Smooth muscle cell (in vitro differentiated cells): ENCODE data around the gene UVSSA. TPM values are rescaled to one million over a fixed set of nuclear protein-coding genes. Genes with fewer than 3 reads are reported as not detected.
"Not testable (repeated sequence)": the region's sequence is repeated elsewhere in the genome, so short reads cannot be mapped to it uniquely, and the experiment has no call there.

Experiments
- DNase-seq: peaks from one replicate; lab custom pipeline; 2025; ENCODE audit not compliant: unreplicated experiment; lab: John Stamatoyannopoulos, UW
- H2AFZ ChIP-seq: fragments of 200-600 bp; sonication (generic); 2 replicates; pipeline ENCODE4 v1.6.0; 2016; ENCODE audit warnings: antibody characterized with exemption, low read depth, mild to moderate bottlenecking
- H3F3A ChIP-seq: fragments of 200-600 bp; sonication (generic); 2 replicates; pipeline ENCODE4 v1.6.0; 2017; ENCODE audit warnings: antibody characterized with exemption, low read depth
- H3K27ac ChIP-seq: fragments of 200-600 bp; sonication (generic); 2 replicates; pipeline ENCODE4 v1.5.1; 2016; ENCODE audit warnings: low read depth, mild to moderate bottlenecking
- H3K27me3 ChIP-seq: fragments of 200-600 bp; sonication (generic); 2 replicates; pipeline ENCODE4 v1.6.1; 2016; ENCODE audit warnings: low read depth, mild to moderate bottlenecking
- H3K36me3 ChIP-seq: fragments of 200-600 bp; sonication (generic); 2 replicates; pipeline ENCODE4 v1.5.1; 2016; ENCODE audit warnings: low read depth
- H3K4me1 ChIP-seq: fragments of 200-600 bp; sonication (generic); 2 replicates; pipeline ENCODE4 v1.5.1; 2016; ENCODE audit warnings: low read depth
- H3K4me2 ChIP-seq: fragments of 200-600 bp; sonication (generic); 2 replicates; pipeline ENCODE4 v1.6.0; 2016; ENCODE audit warnings: mild to moderate bottlenecking
- H3K4me3 ChIP-seq: fragments of 200-600 bp; sonication (generic); 2 replicates; pipeline ENCODE4 v1.5.1; 2016; ENCODE audit warnings: mild to moderate bottlenecking
- H3K79me2 ChIP-seq: fragments of 200-600 bp; sonication (generic); 2 replicates; pipeline ENCODE4 v1.6.0; 2016; ENCODE audit warnings: low read depth, mild to moderate bottlenecking
- H3K9ac ChIP-seq: fragments of 200-600 bp; sonication (generic); 2 replicates; pipeline ENCODE4 v1.6.0; 2016; ENCODE audit warnings: low read depth
- H3K9me3 ChIP-seq: fragments of 200-600 bp; sonication (generic); replicated peaks from 2 replicates; pipeline ENCODE4 v1.5.1; 2016; ENCODE audit warnings: low read depth
- H4K20me1 ChIP-seq: fragments of 200-600 bp; sonication (generic); 2 replicates; pipeline ENCODE4 v1.6.0; 2016; ENCODE audit warnings: low read depth
- CTCF ChIP-seq: fragments of 200-600 bp; sonication (generic); IDR thresholded peaks from 2 replicates; pipeline ENCODE4 v1.5.1; 2017; ENCODE audit warnings: borderline replicate concordance, mild to moderate bottlenecking, antibody characterized with exemption; ENCODE audit not compliant: insufficient read depth, poor library complexity, severe bottlenecking
- WGBS: methylation state at CpG from one replicate; pipeline ENCODE4 v1.1.7; 2016; ENCODE audit warnings: low lambda C conversion rate; 5-methylcytosine and 5-hydroxymethylcytosine counted together
- polyA plus RNA-seq: library from polyadenylated mRNA; unstranded; fragments of >200 nt; fragmentation: Nextera tagmentation; extraction: Ambion mirVana; gene quantifications from 2 replicates; pipeline ENCODE4 v1.2.1, GENCODE V29; 2016
- total RNA-seq: library from RNA; depleted of rRNA; stranded (reverse); fragments of >200 nt; gene quantifications from 2 replicates; pipeline ENCODE4 v1.2.3, GENCODE V29; 2014

UVSSA gene
- total and polyA plus RNA-seq, 2 experiments from 2014 or later = 9.0 to 13.0 TPM

GRCh38 chr4:1331591-1332353 is 15.2 kb upstream of the UVSSA start:
- no peak overlapping the region for H3K4me3 ChIP-seq
- no peak overlapping the region for H3K27ac ChIP-seq
- no peak overlapping the region for H2AFZ ChIP-seq
- no peak for DNase-seq
- no peak for TF ChIP-seq CTCF
- no peak overlapping the region for H3K9ac ChIP-seq
- H3K4me1 ChIP-seq = no peaks in the 10 kb centered on the region
- H3K9me3 ChIP-seq = no peaks in the 10 kb centered on the region
- H3K4me2 ChIP-seq = no peak overlapping the region
- peaks cover 4% of the 10 kb centered on the region for H3K36me3 ChIP-seq
- no peaks in the 10 kb centered on the region for H3K79me2 ChIP-seq
- H3F3A ChIP-seq = no peaks in the 10 kb centered on the region
- 98% methylated on average over 20 of the region's 21 CpGs for WGBS
- no peaks in the 10 kb centered on the region for H3K27me3 ChIP-seq
- H4K20me1 ChIP-seq = peaks cover 61% of the 10 kb centered on the region

- no peaks in the 10 kb centered on the region for H3K27me3 ChIP-seq
- no peak for DNase-seq
- H3K4me3 ChIP-seq = no peak overlapping the region
- peaks cover 52% of the 10 kb centered on the region for H4K20me1 ChIP-seq
- TF ChIP-seq CTCF = no peak
- H3F3A ChIP-seq = no peaks in the 10 kb centered on the region
- 94% methylated on average over 13 of the region's 13 CpGs for WGBS
- H3K79me2 ChIP-seq = no peaks in the 10 kb centered on the region
- H3K9me3 ChIP-seq = no peaks in the 10 kb centered on the region
- H3K4me2 ChIP-seq = no peak overlapping the region
- no peak overlapping the region for H3K9ac ChIP-seq
- H2AFZ ChIP-seq = no peak overlapping the region
- no peak overlapping the region for H3K27ac ChIP-seq
- H3K36me3 ChIP-seq = peaks cover 4% of the 10 kb centered on the region
- no peaks in the 10 kb centered on the region for H3K4me1 ChIP-seq
Measured at GRCh38 chr4:1332686-1333085, 14.3 kb upstream of the UVSSA start.

- Histone ChIP-seq H3K36me3 (peaks cover 4% of the 10 kb centered on the region), H3K9ac (no peak overlapping the region), H3K27me3 (no peaks in the 10 kb centered on the region), H2AFZ (no peak overlapping the region), H3F3A (no peaks in the 10 kb centered on the region), H3K79me2 (no peaks in the 10 kb centered on the region), H3K4me3 (no peak overlapping the region), H3K27ac (no peak overlapping the region), H3K4me2 (no peak overlapping the region), H3K4me1 (no peaks in the 10 kb centered on the region), H3K9me3 (no peaks in the 10 kb centered on the region), H4K20me1 (peaks cover 46% of the 10 kb centered on the region)
- no peak for TF ChIP-seq CTCF
- whole genome bisulfite sequencing = 98% methylated on average over 8 of the region's 8 CpGs
- no peak for DNase-seq
Measured at GRCh38 chr4:1333256-1333655, 13.8 kb upstream of the UVSSA start.

GRCh38 chr4:1333851-1334578 is 13.0 kb upstream of the UVSSA start:
- H3K79me2 ChIP-seq = not testable (repeated sequence)

More at GRCh38 chr4:1333851-1334578, 13.0 kb upstream of the UVSSA start:
- H3K36me3 ChIP-seq, H3K4me2 ChIP-seq, H3F3A ChIP-seq, H2AFZ ChIP-seq, H3K4me3 ChIP-seq, H3K9me3 ChIP-seq, H3K9ac ChIP-seq, H3K27ac ChIP-seq, DNase-seq, H3K4me1 ChIP-seq, H3K27me3 ChIP-seq: not testable (repeated sequence)
- H4K20me1 ChIP-seq = peaks cover 39% of the 10 kb centered on the region
- WGBS = 88% methylated on average over 9 of the region's 12 CpGs
